ENCODE measurements around the gene TMEM11.

The TMEM11 gene

GRCh38 chr17:21214015-21214776, at the start of gene TMEM11:
Gene TMEM11 (minus strand): TSS chr17:21214161. CDS start chr17:21214152, 9 bp downstream.
- DNase-seq (ENCODE audit: low read depth, low spot score): peak; percentile 79
- H3K27ac ChIP-seq: peak within 1 kb of the TSS; percentile 83

- DNase-seq (ENCODE audit: low read depth, low spot score): peak; percentile 85
- peak overlapping the region; percentile 32 for H3K27ac ChIP-seq
Measured at GRCh38 chr17:21263376-21263775, 49.4 kb upstream of the TMEM11 start.

- no peak for DNase-seq (ENCODE audit: low read depth, low spot score)
- no peak overlapping the region for H3K27ac ChIP-seq
Measured at GRCh38 chr17:21262259-21262993, 48.5 kb upstream of the TMEM11 start.

GRCh38 chr17:21258593-21258992, 44.6 kb upstream of the TMEM11 start:
- H3K27ac ChIP-seq: no peak overlapping the region
- no peak for DNase-seq (ENCODE audit: low read depth, low spot score)

GRCh38 chr17:21253646-21254441, 39.9 kb upstream of the TMEM11 start:
- no peak for DNase-seq (ENCODE audit: low read depth, low spot score)
- peak overlapping the region; percentile 26 for H3K27ac ChIP-seq

GRCh38 chr17:21252796-21253645, 39.1 kb upstream of the TMEM11 start, which contains the start of gene NATD1:
Gene NATD1 (minus strand): TSS chr17:21253410. CDS start chr17:21253264, 146 bp downstream.
- peak within 1 kb of the TSS; percentile 26 for H3K27ac ChIP-seq
- no peak for DNase-seq (ENCODE audit: low read depth, low spot score)

GRCh38 chr17:21252289-21252795, 38.4 kb upstream of the TMEM11 start:
- no peak for DNase-seq (ENCODE audit: low read depth, low spot score)
- H3K27ac ChIP-seq: no peak overlapping the region

- DNase-seq (ENCODE audit: low read depth, low spot score): no peak
- H3K27ac ChIP-seq: no peak overlapping the region
Measured at GRCh38 chr17:21251337-21252010, 37.5 kb upstream of the TMEM11 start.

- no peak overlapping the region for H3K27ac ChIP-seq
- no peak for DNase-seq (ENCODE audit: low read depth, low spot score)
Measured at GRCh38 chr17:21250854-21251253, 36.9 kb upstream of the TMEM11 start.

- H3K27ac ChIP-seq: no peak overlapping the region
- no peak for DNase-seq (ENCODE audit: low read depth, low spot score)
Measured at GRCh38 chr17:21249920-21250703, 36.2 kb upstream of the TMEM11 start.

- no peak overlapping the region for H3K27ac ChIP-seq
- no peak for DNase-seq (ENCODE audit: low read depth, low spot score)
Measured at GRCh38 chr17:21249086-21249795, 35.3 kb upstream of the TMEM11 start.

GRCh38 chr17:21248500-21248899, 34.5 kb upstream of the TMEM11 start:
- no peak overlapping the region for H3K27ac ChIP-seq
- DNase-seq (ENCODE audit: low read depth, low spot score): no peak

- H3K27ac ChIP-seq: no peak overlapping the region
Measured at GRCh38 chr17:21247552-21248258, 33.7 kb upstream of the TMEM11 start.

GRCh38 chr17:21246698-21247097, 32.7 kb upstream of the TMEM11 start:
- H3K27ac ChIP-seq: no peak overlapping the region
- DNase-seq (ENCODE audit: low read depth, low spot score): no peak

More at GRCh38 chr17:21247552-21248258, 33.7 kb upstream of the TMEM11 start:
- DNase-seq (ENCODE audit: low read depth, low spot score): no peak

- no peak overlapping the region for H3K27ac ChIP-seq
- no peak for DNase-seq (ENCODE audit: low read depth, low spot score)
Measured at GRCh38 chr17:21245639-21246084, 31.7 kb upstream of the TMEM11 start.

GRCh38 chr17:21243516-21244303, 29.7 kb upstream of the TMEM11 start:
- no peak overlapping the region for H3K27ac ChIP-seq
- no peak for DNase-seq (ENCODE audit: low read depth, low spot score)
